ENCODE data around the gene RNF213. TPM values are rescaled to one million over a fixed set of nuclear protein-coding genes. Genes with fewer than 3 reads are reported as not detected.

RNF213 gene
- total RNA-seq, 2 donors from 2014 or later: 150 to 174 TPM

DNA sequence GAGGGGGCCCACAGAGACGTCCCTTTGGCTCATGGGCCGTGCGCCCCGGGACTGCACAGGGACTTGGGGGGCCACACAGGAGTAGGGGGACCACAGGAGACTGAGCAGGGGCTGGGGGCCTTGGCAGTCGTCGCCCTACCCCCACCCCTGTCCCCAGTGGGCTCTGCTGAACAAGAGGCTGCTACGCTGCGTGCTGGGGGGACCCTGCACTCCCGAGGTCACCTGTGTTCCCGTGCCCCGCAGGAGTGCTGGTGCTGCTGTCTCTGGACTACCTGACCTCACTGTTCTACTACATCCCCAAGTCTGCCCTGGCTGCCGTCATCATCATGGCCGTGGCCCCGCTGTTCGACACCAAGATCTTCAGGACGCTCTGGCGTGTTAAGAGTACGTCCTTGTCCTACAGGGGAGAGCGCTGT, 14.4 kb upstream of the RNF213 start:
- H3K27me3 ChIP-seq (replicated peaks; ENCODE audit: insufficient read depth): no peaks in the 10 kb centered on the region
- H3K27ac ChIP-seq: no peak overlapping the region
- ATAC-seq (ENCODE audit: insufficient number of reproducible peaks, low FRiP score, low read depth) (no peak), DNase-seq (ENCODE audit: low spot score) (no peak)
- TF ChIP-seq, protein P1, sequence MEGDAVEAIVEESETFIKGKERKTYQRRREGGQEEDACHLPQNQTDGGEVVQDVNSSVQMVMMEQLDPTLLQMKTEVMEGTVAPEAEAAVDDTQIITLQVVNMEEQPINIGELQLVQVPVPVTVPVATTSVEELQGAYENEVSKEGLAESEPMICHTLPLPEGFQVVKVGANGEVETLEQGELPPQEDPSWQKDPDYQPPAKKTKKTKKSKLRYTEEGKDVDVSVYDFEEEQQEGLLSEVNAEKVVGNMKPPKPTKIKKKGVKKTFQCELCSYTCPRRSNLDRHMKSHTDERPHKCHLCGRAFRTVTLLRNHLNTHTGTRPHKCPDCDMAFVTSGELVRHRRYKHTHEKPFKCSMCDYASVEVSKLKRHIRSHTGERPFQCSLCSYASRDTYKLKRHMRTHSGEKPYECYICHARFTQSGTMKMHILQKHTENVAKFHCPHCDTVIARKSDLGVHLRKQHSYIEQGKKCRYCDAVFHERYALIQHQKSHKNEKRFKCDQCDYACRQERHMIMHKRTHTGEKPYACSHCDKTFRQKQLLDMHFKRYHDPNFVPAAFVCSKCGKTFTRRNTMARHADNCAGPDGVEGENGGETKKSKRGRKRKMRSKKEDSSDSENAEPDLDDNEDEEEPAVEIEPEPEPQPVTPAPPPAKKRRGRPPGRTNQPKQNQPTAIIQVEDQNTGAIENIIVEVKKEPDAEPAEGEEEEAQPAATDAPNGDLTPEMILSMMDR (IDR thresholded peaks at IDR 0.05): no peak
- H3K4me3 ChIP-seq: no peak overlapping the region
- H3K9me3 ChIP-seq: no peaks in the 10 kb centered on the region
- H3K4me1 ChIP-seq (ENCODE audit: control insufficient read depth in 1 of 2, low read depth in 2 of 2): no peaks in the 10 kb centered on the region
- H3K36me3 ChIP-seq: peaks cover 43% of the 10 kb centered on the region

DNA sequence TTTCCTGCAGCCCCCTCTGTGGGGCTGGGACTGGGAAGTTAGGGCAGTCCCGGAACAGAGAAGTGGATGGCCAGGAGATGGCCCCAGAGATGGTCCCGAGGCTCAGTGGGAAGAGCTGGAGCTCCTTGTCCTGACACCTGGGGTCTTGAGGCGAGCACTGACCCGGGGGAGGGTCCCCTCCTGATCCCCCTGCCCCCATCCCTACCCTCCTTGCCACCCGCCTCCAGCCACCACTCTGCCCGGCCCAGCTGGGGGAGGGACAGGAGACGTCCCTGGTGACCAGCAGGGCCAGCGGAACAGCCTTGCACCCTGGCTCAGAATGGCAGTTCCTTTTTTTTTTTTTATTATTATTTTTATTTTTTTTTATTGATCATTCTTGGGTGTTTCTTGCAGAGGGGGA, 13.9 kb upstream of the RNF213 start:
- TF ChIP-seq, protein P1 (IDR thresholded peaks at IDR 0.05): no peak
- H3K36me3 ChIP-seq: peaks cover 42% of the 10 kb centered on the region
- H3K27ac ChIP-seq: no peak overlapping the region
- no peak overlapping the region for H3K4me3 ChIP-seq
- no peaks in the 10 kb centered on the region for H3K9me3 ChIP-seq
- H3K4me1 ChIP-seq (ENCODE audit: control insufficient read depth in 1 of 2, low read depth in 2 of 2): no peaks in the 10 kb centered on the region
- no peak for DNase-seq (ENCODE audit: low spot score)
- ATAC-seq (ENCODE audit: insufficient number of reproducible peaks, low FRiP score, low read depth): no peak
- H3K27me3 ChIP-seq (replicated peaks; ENCODE audit: insufficient read depth): no peaks in the 10 kb centered on the region

GRCh38 chr17:80247561-80247960, 13.1 kb upstream of the RNF213 start:
- peaks cover 37% of the 10 kb centered on the region for H3K36me3 ChIP-seq
- no peaks in the 10 kb centered on the region for H3K27me3 ChIP-seq (replicated peaks; ENCODE audit: insufficient read depth)
- TF ChIP-seq, protein P1 (IDR thresholded peaks at IDR 0.05): no peak
- H3K4me1 ChIP-seq (ENCODE audit: control insufficient read depth in 1 of 2, low read depth in 2 of 2): no peaks in the 10 kb centered on the region
- no peak overlapping the region for H3K4me3 ChIP-seq
- ATAC-seq (ENCODE audit: insufficient number of reproducible peaks, low FRiP score, low read depth) (no peak), DNase-seq (ENCODE audit: low spot score) (no peak)
- no peaks in the 10 kb centered on the region for H3K9me3 ChIP-seq
- no peak overlapping the region for H3K27ac ChIP-seq

- peaks cover 37% of the 10 kb centered on the region for H3K36me3 ChIP-seq
These were observed 12.4 kb upstream of the RNF213 start for GRCh38 chr17:80248001-80248893.

More at GRCh38 chr17:80248001-80248893, 12.4 kb upstream of the RNF213 start:
- Histone ChIP-seq H3K9me3 (no peaks in the 10 kb centered on the region), H3K27ac (no peak overlapping the region), H3K4me3 (no peak overlapping the region), H3K27me3 (replicated peaks; ENCODE audit: insufficient read depth) (no peaks in the 10 kb centered on the region), H3K4me1 (ENCODE audit: control insufficient read depth in 1 of 2, low read depth in 2 of 2) (no peaks in the 10 kb centered on the region)
- ATAC-seq (ENCODE audit: insufficient number of reproducible peaks, low FRiP score, low read depth) (no peak), DNase-seq (ENCODE audit: low spot score) (no peak)
- TF ChIP-seq, protein P1 (IDR thresholded peaks at IDR 0.05): no peak
